Measurements from ENCODE around the gene CPEB2. TPM values are rescaled to one million over a fixed set of nuclear protein-coding genes. Genes with fewer than 3 reads are reported as not detected.

The CPEB2 gene
- total and polyA plus RNA-seq, 10 of the 15 experiments (the other 5 are each of a cell fraction or from before 2014, with no cell fraction given), result 0.73 to 8.3 (median 3.7) TPM

DNA sequence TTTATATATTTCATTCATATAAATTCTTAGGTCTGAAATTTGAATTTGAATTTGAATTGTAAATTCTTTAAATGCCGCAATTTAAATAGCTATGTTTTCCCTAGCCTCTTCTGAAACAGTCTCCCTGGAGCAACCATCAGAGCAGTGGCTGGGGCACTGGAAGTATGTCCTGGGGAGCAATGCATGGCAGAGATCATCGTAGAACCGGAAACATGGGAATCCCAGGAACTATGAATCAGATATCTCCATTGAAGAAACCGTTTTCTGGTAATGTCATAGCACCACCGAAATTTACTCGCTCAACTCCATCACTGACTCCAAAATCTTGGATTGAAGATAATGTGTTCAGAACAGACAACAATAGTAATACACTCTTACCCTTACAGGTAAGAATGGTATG, 4.9 kb downstream of the CPEB2 start:
- POLR2A ChIA-PET, result interaction anchor here (0.7 kb wide), 1 partner anchor 11 kb away, joined by 3 read pairs; no protein-coding TSS in a partner anchor
- DNase-seq (ENCODE audit: low read depth, low spot score) (no peak), FAIRE-seq (no peak), ATAC-seq (no peak)
- no peaks in the 10 kb centered on the region for H3K27me3 ChIP-seq (replicated peaks in 1 of 2; ENCODE audit: control insufficient read depth in 2 of 2, insufficient read depth in 2 of 2, low read length in 1 of 2)
- RAD21 ChIA-PET (ENCODE audit: unreplicated experiment), result no interaction called here
- H3K27ac ChIP-seq (ENCODE audit: control insufficient read depth, insufficient read depth), result no peak overlapping the region
- H3K4me1 ChIP-seq (ENCODE audit: control insufficient read depth, insufficient read depth, low read length), result peaks cover 4% of the 10 kb centered on the region
- CTCF ChIA-PET, result interaction anchor here (0.7 to 1.8 kb wide), 6 partner anchors 8 to 257 kb away, joined by 3 to 6 read pairs (median 4); no protein-coding TSS in a partner anchor
- no peaks in the 10 kb centered on the region for H4K20me1 ChIP-seq (ENCODE audit: control insufficient read depth, insufficient read depth)
- BruUV-seq (replicated peaks), result no TSS peak
- H3K9me3 ChIP-seq (replicated peaks; ENCODE audit: control insufficient read depth, insufficient read depth, low read length), result no peaks in the 10 kb centered on the region
- H2AFZ ChIP-seq (ENCODE audit: control insufficient read depth, low read depth, low read length), result no peak overlapping the region
- SMC1A ChIA-PET (ENCODE audit: uncharacterized antibody, unreplicated experiment), result interaction anchor here (0.7 to 7.9 kb wide), 4 partner anchors 11 to 45 kb away, joined by 3 to 43 read pairs (median 6); no protein-coding TSS in a partner anchor
- intact Hi-C loops (cut with micrococcal nuclease; ENCODE audit: unreplicated experiment), result loop anchor here (10.0 kb wide), 3 partner anchors 222 to 1382 kb away; partner anchors contain the start of genes BOD1L1 and CD38
- peak overlapping the region; percentile 76 for H3K4me2 ChIP-seq (ENCODE audit: control insufficient read depth, insufficient read depth)
- H3K79me2 ChIP-seq (ENCODE audit: control insufficient read depth, insufficient read depth, low read length), result peaks cover 78% of the 10 kb centered on the region
- 0 out of 2 replicates have a peak overlapping the region, but pooled peaks have one; percentile 25 for H3K4me3 ChIP-seq
- peaks cover 0 to 13% of the 10 kb centered on the region in 2 experiments; a peak in 1 of 4 replicates for H3K36me3 ChIP-seq (ENCODE audit: control insufficient read depth in 2 of 2, insufficient read depth in 2 of 2, low read length in 1 of 2)
- in situ Hi-C loops (cut with MboI), result loop anchor here (10.0 to 25.0 kb wide), 4 partner anchors 132 to 1352 kb away; partner anchors contain the start of gene FBXL5
- WGBS (ENCODE audit: insufficient coverage, insufficient replicate concordance, low lambda C conversion rate, missing lambda C conversion rate), result over 99% methylated on average over 6 of the region's 6 CpGs
- no peak overlapping the region; the same call in 1 of the 2 replicates for H3K9ac ChIP-seq (ENCODE audit: control insufficient read depth, insufficient read depth, low read length)
- TF ChIP-seq, protein P1, sequence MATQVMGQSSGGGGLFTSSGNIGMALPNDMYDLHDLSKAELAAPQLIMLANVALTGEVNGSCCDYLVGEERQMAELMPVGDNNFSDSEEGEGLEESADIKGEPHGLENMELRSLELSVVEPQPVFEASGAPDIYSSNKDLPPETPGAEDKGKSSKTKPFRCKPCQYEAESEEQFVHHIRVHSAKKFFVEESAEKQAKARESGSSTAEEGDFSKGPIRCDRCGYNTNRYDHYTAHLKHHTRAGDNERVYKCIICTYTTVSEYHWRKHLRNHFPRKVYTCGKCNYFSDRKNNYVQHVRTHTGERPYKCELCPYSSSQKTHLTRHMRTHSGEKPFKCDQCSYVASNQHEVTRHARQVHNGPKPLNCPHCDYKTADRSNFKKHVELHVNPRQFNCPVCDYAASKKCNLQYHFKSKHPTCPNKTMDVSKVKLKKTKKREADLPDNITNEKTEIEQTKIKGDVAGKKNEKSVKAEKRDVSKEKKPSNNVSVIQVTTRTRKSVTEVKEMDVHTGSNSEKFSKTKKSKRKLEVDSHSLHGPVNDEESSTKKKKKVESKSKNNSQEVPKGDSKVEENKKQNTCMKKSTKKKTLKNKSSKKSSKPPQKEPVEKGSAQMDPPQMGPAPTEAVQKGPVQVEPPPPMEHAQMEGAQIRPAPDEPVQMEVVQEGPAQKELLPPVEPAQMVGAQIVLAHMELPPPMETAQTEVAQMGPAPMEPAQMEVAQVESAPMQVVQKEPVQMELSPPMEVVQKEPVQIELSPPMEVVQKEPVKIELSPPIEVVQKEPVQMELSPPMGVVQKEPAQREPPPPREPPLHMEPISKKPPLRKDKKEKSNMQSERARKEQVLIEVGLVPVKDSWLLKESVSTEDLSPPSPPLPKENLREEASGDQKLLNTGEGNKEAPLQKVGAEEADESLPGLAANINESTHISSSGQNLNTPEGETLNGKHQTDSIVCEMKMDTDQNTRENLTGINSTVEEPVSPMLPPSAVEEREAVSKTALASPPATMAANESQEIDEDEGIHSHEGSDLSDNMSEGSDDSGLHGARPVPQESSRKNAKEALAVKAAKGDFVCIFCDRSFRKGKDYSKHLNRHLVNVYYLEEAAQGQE (IDR thresholded peaks at IDR 0.05; ENCODE audit: low read depth, low read length), result no peak
- TF ChIP-seq TARDBP (IDR thresholded peaks at IDR 0.05; ENCODE audit: borderline replicate concordance) (no peak), NRF1 (conservative IDR thresholded peaks at IDR 0.05; ENCODE audit: low read depth, low read length) (no peak), MYB (IDR thresholded peaks at IDR 0.05; ENCODE audit: borderline replicate concordance, low read depth, low read length) (no peak), CBX3 (IDR thresholded peaks at IDR 0.05; ENCODE audit: borderline replicate concordance, low read depth) (no peak), MEF2A (IDR thresholded peaks at IDR 0.05; ENCODE audit: insufficient read depth, low read depth, low read length) (no peak), ETV6 (conservative IDR thresholded peaks at IDR 0.05 in 1 of 2, IDR thresholded peaks at IDR 0.05 in 1 of 2; ENCODE audit: borderline replicate concordance in 1 of 2, low read depth in 1 of 2) (no peak), SREBF1 (IDR thresholded peaks at IDR 0.05; ENCODE audit: low read length) (no peak), TBL1XR1 (IDR thresholded peaks at IDR 0.05; ENCODE audit: low read depth, low read length) (no peak), ZNF24 (IDR thresholded peaks at IDR 0.05) (no peak), JUND (IDR thresholded peaks at IDR 0.05; ENCODE audit: low read depth, low read length) (no peak), ASH2L (IDR thresholded peaks at IDR 0.05; ENCODE audit: borderline replicate concordance, low read depth) (no peak), STAT1 (conservative IDR thresholded peaks at IDR 0.05) (no peak), ATF7 (IDR thresholded peaks at IDR 0.05; ENCODE audit: low read depth) (no peak), BCLAF1 (IDR thresholded peaks at IDR 0.05) (no peak)
- TF ChIP-seq, protein P2, sequence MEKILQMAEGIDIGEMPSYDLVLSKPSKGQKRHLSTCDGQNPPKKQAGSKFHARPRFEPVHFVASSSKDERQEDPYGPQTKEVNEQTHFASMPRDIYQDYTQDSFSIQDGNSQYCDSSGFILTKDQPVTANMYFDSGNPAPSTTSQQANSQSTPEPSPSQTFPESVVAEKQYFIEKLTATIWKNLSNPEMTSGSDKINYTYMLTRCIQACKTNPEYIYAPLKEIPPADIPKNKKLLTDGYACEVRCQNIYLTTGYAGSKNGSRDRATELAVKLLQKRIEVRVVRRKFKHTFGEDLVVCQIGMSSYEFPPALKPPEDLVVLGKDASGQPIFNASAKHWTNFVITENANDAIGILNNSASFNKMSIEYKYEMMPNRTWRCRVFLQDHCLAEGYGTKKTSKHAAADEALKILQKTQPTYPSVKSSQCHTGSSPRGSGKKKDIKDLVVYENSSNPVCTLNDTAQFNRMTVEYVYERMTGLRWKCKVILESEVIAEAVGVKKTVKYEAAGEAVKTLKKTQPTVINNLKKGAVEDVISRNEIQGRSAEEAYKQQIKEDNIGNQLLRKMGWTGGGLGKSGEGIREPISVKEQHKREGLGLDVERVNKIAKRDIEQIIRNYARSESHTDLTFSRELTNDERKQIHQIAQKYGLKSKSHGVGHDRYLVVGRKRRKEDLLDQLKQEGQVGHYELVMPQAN (conservative IDR thresholded peaks at IDR 0.05), result no peak

Measured in GM12878 (cell line).